NOMO-1 treated with DMSO at 0.1 percent for 48 hours (cell line): ENCODE results near the gene GIMAP8.

ENCODE experiments used
- DNase-seq: peaks from one replicate; lab custom pipeline; 2025; ENCODE audit not compliant: unreplicated experiment; lab: John Stamatoyannopoulos, UW

GIMAP8 gene

GRCh38 chr7:150410680-150411346, 39.6 kb upstream of the GIMAP8 start:
- DNase-seq: no peak

- no peak for DNase-seq
Observed at GRCh38 chr7:150411606-150412005, 38.8 kb upstream of the GIMAP8 start.

GRCh38 chr7:150412016-150412415, 38.4 kb upstream of the GIMAP8 start:
- no peak for DNase-seq

GRCh38 chr7:150412518-150413488, 37.6 kb upstream of the GIMAP8 start:
- no peak for DNase-seq

- DNase-seq: no peak
Observed at GRCh38 chr7:150413640-150414081, 36.8 kb upstream of the GIMAP8 start.

GRCh38 chr7:150415161-150416153, 35.0 kb upstream of the GIMAP8 start:
- no peak for DNase-seq

GRCh38 chr7:150417239-150417638, 33.2 kb upstream of the GIMAP8 start:
- DNase-seq: no peak

- DNase-seq: no peak
Observed at GRCh38 chr7:150417863-150418262, 32.6 kb upstream of the GIMAP8 start.

GRCh38 chr7:150420242-150420641, 30.2 kb upstream of the GIMAP8 start:
- no peak for DNase-seq

- DNase-seq: peak; percentile 28
Observed at GRCh38 chr7:150420987-150421674, 29.3 kb upstream of the GIMAP8 start.

- no peak for DNase-seq
Observed at GRCh38 chr7:150421831-150422230, 28.6 kb upstream of the GIMAP8 start.

- no peak for DNase-seq
Observed at GRCh38 chr7:150425670-150426069, 24.8 kb upstream of the GIMAP8 start.

- no peak for DNase-seq
Observed at GRCh38 chr7:150428671-150429451, 21.6 kb upstream of the GIMAP8 start.

- DNase-seq: no peak
Observed at GRCh38 chr7:150429699-150430098, 20.7 kb upstream of the GIMAP8 start.

GRCh38 chr7:150430465-150431085, 19.9 kb upstream of the GIMAP8 start:
- DNase-seq: no peak

- no peak for DNase-seq
Observed at GRCh38 chr7:150431839-150432658, 18.4 kb upstream of the GIMAP8 start.

- DNase-seq: peak; percentile 2
Observed at GRCh38 chr7:150432915-150433892, 17.2 kb upstream of the GIMAP8 start.
